ENCODE measurements around the gene SGK1.
"Not testable (repeated sequence)": the region's sequence is repeated elsewhere in the genome, so short reads cannot be mapped to it uniquely, and the experiment has no call there.

The SGK1 gene

GRCh38 chr6:134221250-134221649 lies 96.7 kb downstream of the SGK1 start:
- no peak for DNase-seq (ENCODE audit: low read depth)

GRCh38 chr6:134217798-134218140 lies 100.1 kb downstream of the SGK1 start:
- no peak for DNase-seq (ENCODE audit: low read depth)

- DNase-seq (ENCODE audit: low read depth) = peak; percentile 86
These were observed 100.7 kb downstream of the SGK1 start for GRCh38 chr6:134217105-134217797.

GRCh38 chr6:134216301-134217010 lies 101.5 kb downstream of the SGK1 start:
- DNase-seq (ENCODE audit: low read depth) = no peak

DNA sequence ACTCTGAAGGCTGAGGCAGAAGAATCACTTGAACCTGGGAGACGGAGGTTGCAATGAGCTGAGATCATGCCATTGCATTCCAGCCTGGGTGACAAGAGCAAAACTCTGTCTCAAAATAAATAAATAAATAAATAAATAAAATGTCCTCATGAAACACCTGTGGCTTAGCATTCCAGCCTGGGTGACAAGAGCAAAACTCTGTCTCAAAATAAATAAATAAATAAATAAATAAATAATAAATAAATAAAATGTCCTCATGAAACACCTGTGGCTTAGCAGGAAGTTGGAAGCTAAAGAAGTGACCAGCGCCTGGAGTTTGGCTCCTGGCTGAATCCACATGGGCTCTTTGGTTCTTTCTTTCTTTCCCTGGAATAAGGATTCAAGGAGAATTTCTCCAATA lies 104.5 kb downstream of the SGK1 start:
- DNase-seq (ENCODE audit: low read depth) = not testable (repeated sequence)

- no peak for DNase-seq (ENCODE audit: low read depth)
These were observed 106.6 kb downstream of the SGK1 start for GRCh38 chr6:134211297-134211696.

- no peak for DNase-seq (ENCODE audit: low read depth)
These were observed 110.5 kb downstream of the SGK1 start for GRCh38 chr6:134207421-134207820.

GRCh38 chr6:134205366-134205765 lies 112.5 kb downstream of the SGK1 start:
- no peak for DNase-seq (ENCODE audit: low read depth)

DNA sequence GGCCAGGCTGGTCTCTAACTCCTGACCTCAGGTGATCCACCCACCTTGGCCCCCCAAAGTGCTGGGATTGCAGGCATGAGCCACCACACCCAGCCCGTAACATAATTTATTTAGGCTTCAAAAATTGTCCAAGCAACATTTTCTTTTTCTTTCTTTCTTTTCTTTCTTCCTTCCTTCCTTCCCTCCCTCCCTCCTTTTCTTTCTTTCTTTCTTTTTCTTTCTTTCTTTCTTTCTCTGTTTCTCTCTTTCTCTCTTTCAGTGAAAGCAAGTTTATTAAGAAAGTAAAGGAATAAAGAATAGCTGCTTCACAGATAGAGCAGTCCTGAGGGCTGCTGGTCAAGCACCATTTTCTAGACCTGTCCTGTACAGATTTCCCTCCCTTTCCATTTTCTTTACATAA lies 113.2 kb downstream of the SGK1 start:
- not testable (repeated sequence) for DNase-seq (ENCODE audit: low read depth)

DNA sequence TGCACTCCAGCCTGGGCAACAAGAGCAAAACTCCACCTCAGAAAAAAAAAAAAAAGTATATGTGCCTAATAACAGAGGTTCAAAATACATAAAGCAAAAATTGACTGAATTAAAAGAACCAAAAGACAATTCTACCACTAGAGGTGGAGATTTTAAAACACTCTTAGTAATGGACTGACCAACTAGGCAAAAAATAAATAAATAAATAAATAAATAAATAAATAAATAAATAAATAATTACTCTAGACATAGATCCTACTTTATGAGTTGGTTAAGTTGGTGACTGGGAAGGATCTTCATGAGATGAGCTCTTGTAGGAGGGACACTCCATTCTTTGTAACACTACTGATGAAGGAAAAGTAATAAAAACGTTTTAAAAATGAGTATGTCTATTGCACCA lies 113.9 kb downstream of the SGK1 start:
- DNase-seq (ENCODE audit: low read depth) = no peak

DNA sequence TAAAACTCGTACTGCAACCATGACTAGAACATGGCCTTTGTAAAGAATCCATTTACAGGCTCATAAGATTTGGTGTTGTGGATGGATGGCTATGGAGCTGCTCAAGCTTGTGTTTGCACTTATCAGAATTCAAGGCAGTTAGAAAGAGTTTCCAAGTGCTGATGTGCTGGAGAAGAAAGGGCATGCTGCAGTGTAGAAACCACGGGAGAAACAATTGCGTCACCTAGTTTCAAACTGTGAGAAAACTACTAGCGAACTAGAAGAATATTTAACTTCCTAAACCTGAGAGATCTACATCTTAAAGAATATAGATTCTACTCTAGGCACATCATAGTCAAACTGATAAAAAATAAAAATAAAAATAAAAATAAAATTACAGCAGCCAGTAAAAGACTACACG lies 116.2 kb downstream of the SGK1 start:
- no peak for DNase-seq (ENCODE audit: low read depth)

DNA sequence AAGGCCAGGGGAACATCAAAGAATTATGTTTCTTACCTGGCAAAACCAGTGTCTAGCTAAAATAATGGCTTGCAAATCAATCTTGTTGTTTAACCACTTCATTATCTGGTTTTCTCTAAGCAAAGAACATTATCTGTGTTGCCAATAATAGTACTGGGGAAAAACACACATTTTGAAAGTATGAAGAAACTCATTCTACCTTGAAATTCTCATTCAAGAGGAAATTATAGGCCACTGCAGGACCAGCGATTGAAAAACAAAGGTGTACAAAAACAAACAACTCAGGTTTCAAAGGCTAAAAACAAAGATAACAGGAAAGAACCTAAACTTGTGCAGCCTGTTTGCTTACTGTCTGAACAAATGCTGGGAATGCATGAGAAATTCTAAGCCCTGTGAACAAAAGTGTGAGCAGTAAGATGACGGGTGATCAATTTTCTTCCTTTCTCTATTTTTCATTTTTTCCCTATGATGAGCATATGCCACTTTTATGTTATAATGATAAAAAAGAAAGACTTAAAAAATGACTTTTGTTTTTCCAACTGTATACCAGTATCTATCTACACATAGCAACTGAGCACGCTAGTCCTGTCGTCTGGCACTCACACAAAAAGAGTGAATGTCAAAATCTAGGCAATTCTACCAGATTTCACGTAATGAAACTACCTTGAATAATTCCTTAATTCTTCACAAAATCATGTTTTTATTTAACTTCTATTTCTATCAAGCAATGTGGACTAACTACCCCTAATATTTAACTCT lies 117.9 kb downstream of the SGK1 start:
- DNase-seq (ENCODE audit: low read depth) = no peak

- peak; percentile 63 for DNase-seq (ENCODE audit: low read depth)
These were observed 119.8 kb downstream of the SGK1 start for GRCh38 chr6:134198093-134198492.

DNA sequence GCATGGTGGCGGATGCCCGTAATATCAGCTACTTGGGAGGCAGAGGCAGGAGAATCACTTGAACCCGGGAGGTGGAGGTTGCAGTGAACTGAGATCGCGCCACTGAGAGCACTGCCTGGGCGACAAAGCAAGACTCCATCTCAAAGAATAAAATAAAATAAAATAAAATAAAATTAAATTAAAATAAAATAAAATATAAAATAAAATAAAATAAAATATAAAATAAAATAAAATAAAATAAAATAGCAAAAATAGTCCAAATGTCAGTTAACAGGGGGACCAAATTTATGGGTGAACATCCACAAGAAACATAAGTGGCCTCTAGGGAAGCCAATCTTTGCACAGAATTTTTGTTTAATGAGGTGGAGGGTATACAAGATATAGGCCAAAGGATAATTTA lies 120.2 kb downstream of the SGK1 start:
- DNase-seq (ENCODE audit: low read depth) = not testable (repeated sequence)

DNA sequence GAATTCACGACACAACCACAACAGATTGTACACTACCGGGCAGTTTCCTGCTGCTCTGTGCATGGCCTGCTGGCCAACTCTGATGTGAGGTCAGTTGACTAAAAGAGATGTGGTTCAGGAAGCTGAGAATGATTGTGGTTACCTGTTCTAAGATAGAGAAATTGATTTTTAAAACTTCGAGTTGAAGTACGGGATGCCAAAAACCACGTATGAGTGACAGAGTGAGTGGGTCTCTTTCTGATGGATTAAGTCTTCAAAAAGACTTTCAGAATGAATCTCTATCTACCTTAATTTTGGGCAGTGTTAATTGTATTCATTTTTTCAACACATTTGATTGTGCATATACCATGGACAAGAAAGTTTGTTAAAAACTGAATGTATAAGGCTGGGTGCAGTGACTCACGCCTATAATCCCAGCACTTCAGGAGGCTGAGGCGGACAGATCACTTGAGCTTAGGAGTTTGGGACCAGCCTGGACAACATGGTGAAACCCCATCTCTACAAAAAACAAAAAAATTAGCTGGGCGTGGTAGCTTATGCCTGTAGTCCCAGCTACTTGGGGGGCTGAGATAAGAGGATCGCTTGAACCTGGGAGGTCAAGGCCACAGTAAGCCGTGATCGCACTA lies 121.2 kb downstream of the SGK1 start:
- no peak for DNase-seq (ENCODE audit: low read depth)

DNA sequence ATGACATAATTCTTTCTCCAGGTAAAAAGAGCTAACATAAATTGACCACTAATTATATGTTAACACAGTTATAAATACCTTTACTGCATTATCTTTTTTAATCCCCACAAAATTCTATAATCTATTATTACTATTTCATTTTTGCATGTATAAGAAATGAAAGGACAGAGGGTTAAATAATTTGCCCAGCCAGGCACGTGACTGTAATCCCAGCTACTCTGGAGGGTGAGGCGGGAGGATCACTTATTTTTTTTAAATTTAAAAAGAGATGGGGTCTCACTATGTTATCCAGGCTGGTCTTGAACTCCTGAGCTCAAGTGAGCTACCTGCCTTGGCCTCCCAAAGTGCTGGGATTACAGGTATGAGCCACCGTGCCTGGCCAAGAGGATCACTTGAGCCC lies 121.9 kb downstream of the SGK1 start:
- no peak for DNase-seq (ENCODE audit: low read depth)

DNA sequence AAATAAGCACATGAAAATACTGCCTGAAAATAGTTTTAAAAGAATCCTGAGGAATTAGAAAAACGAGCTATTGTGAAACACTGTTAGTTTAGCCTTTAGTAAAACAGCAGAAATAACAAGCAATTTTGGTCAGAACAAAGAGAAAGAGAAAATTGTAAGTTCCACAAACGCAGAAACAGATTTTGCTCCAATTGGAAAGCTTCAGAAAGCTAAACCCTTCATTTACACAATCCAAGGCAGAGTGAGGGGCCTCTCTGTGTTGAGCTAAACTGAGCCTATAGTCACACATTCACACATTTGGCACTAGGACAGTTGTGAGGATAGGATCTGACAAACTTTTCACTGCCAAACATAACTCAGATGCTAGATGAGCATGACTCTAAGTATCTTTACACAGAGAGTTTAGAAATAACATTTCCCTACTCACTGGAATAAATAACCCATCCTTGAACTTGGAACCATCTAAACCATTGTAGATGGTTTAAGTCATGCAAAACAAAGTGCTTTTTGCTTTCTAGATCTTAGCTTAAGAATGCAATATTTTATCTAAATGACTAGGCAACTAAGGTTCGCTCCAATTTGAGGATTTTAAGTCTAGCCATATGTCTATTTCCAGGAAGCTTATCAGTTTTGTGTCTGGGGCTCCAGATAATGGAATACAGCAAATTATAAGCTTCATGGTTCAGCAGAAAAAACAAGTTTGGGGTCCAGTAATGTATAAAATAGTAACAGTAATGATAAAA lies 122.6 kb downstream of the SGK1 start:
- peak; percentile 61 for DNase-seq (ENCODE audit: low read depth)

- DNase-seq (ENCODE audit: low read depth) = no peak
These were observed 124.1 kb downstream of the SGK1 start for GRCh38 chr6:134193536-134194498.

GRCh38 chr6:134192609-134193008 lies 125.3 kb downstream of the SGK1 start:
- not testable (repeated sequence) for DNase-seq (ENCODE audit: low read depth)

- no peak for DNase-seq (ENCODE audit: low read depth)
These were observed 127.0 kb downstream of the SGK1 start for GRCh38 chr6:134190883-134191282.

- no peak for DNase-seq (ENCODE audit: low read depth)
These were observed 130.2 kb downstream of the SGK1 start for GRCh38 chr6:134187751-134188150.
